ENCODE data around the gene CFAP70. TPM values are rescaled to one million over a fixed set of nuclear protein-coding genes. Genes with fewer than 3 reads are reported as not detected.

The CFAP70 gene
- total RNA-seq, 1 experiment from 2014 or later: 0.31 TPM

- Mint-ChIP-seq H3K36me3 (peaks cover 27% of the 10 kb centered on the region), H3K27ac (no peak overlapping the region), H3K27me3 (ENCODE audit: low read depth) (no peaks in the 10 kb centered on the region; the same call in none of the 2 replicates), H3K4me3 (no peak overlapping the region), H3K4me1 (no peaks in the 10 kb centered on the region), H3K9me3 (peaks cover 24% of the 10 kb centered on the region)
- DNase-seq (ENCODE audit: low spot score): no peak
- CTCF ChIA-PET: interaction anchor here (1.0 kb wide), 1 partner anchor 8 kb away, joined by 3 read pairs; no protein-coding TSS in a partner anchor
- no peak for ATAC-seq
- POLR2A ChIA-PET: no interaction called here
- TF ChIP-seq ZNF121 (CRISPR knock-in tag; IDR thresholded peaks at IDR 0.05): 0 out of 2 replicates have a peak, but pooled peaks have one; percentile 52
- TF ChIP-seq CDX4 (CRISPR knock-in tag; IDR thresholded peaks at IDR 0.05; ENCODE audit: borderline replicate concordance): no peak
- no peak for TF ChIP-seq CBFB (CRISPR knock-in tag; IDR thresholded peaks at IDR 0.05; ENCODE audit: low read depth)
- TF ChIP-seq, protein P1, sequence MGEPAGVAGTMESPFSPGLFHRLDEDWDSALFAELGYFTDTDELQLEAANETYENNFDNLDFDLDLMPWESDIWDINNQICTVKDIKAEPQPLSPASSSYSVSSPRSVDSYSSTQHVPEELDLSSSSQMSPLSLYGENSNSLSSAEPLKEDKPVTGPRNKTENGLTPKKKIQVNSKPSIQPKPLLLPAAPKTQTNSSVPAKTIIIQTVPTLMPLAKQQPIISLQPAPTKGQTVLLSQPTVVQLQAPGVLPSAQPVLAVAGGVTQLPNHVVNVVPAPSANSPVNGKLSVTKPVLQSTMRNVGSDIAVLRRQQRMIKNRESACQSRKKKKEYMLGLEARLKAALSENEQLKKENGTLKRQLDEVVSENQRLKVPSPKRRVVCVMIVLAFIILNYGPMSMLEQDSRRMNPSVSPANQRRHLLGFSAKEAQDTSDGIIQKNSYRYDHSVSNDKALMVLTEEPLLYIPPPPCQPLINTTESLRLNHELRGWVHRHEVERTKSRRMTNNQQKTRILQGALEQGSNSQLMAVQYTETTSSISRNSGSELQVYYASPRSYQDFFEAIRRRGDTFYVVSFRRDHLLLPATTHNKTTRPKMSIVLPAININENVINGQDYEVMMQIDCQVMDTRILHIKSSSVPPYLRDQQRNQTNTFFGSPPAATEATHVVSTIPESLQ (CRISPR knock-in tag; IDR thresholded peaks at IDR 0.05): no peak
These were observed 148.1 kb downstream of the CFAP70 start for GRCh38 chr10:73210395-73211105.

- H3K36me3 Mint-ChIP-seq: peaks cover 34% of the 10 kb centered on the region
- POLR2A ChIA-PET: no interaction called here
These were observed 149.0 kb downstream of the CFAP70 start for GRCh38 chr10:73209705-73210104.

More at GRCh38 chr10:73209705-73210104, 149.0 kb downstream of the CFAP70 start:
- Mint-ChIP-seq H3K4me3 (no peak overlapping the region), H3K9me3 (peaks cover 29% of the 10 kb centered on the region), H3K4me1 (no peaks in the 10 kb centered on the region), H3K27ac (no peak overlapping the region), H3K27me3 (ENCODE audit: low read depth) (no peaks in the 10 kb centered on the region; the same call in none of the 2 replicates)
- no peak for ATAC-seq
- CTCF ChIA-PET: no interaction called here
- TF ChIP-seq ATF1 (CRISPR knock-in tag; IDR thresholded peaks at IDR 0.05): no peak
- TF ChIP-seq TP53 (CRISPR knock-in tag; IDR thresholded peaks at IDR 0.05): no peak
- TF ChIP-seq ZNF396 (CRISPR knock-in tag; IDR thresholded peaks at IDR 0.05; ENCODE audit: borderline replicate concordance): no peak
- no peak for TF ChIP-seq TEAD4 (CRISPR knock-in tag; IDR thresholded peaks at IDR 0.05)
- no peak for TF ChIP-seq JUN (CRISPR knock-in tag; IDR thresholded peaks at IDR 0.05)
- TF ChIP-seq ZNF263 (CRISPR knock-in tag; IDR thresholded peaks at IDR 0.05; ENCODE audit: low read depth): no peak
- TF ChIP-seq, protein P2, sequence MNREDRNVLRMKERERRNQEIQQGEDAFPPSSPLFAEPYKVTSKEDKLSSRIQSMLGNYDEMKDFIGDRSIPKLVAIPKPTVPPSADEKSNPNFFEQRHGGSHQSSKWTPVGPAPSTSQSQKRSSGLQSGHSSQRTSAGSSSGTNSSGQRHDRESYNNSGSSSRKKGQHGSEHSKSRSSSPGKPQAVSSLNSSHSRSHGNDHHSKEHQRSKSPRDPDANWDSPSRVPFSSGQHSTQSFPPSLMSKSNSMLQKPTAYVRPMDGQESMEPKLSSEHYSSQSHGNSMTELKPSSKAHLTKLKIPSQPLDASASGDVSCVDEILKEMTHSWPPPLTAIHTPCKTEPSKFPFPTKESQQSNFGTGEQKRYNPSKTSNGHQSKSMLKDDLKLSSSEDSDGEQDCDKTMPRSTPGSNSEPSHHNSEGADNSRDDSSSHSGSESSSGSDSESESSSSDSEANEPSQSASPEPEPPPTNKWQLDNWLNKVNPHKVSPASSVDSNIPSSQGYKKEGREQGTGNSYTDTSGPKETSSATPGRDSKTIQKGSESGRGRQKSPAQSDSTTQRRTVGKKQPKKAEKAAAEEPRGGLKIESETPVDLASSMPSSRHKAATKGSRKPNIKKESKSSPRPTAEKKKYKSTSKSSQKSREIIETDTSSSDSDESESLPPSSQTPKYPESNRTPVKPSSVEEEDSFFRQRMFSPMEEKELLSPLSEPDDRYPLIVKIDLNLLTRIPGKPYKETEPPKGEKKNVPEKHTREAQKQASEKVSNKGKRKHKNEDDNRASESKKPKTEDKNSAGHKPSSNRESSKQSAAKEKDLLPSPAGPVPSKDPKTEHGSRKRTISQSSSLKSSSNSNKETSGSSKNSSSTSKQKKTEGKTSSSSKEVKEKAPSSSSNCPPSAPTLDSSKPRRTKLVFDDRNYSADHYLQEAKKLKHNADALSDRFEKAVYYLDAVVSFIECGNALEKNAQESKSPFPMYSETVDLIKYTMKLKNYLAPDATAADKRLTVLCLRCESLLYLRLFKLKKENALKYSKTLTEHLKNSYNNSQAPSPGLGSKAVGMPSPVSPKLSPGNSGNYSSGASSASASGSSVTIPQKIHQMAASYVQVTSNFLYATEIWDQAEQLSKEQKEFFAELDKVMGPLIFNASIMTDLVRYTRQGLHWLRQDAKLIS (CRISPR knock-in tag; IDR thresholded peaks at IDR 0.05; ENCODE audit: borderline replicate concordance): no peak
- no peak for TF ChIP-seq NFATC4 (CRISPR knock-in tag; IDR thresholded peaks at IDR 0.05)
- TF ChIP-seq SMAD3 (CRISPR knock-in tag; IDR thresholded peaks at IDR 0.05; ENCODE audit: borderline replicate concordance): no peak
- TF ChIP-seq, protein P3, sequence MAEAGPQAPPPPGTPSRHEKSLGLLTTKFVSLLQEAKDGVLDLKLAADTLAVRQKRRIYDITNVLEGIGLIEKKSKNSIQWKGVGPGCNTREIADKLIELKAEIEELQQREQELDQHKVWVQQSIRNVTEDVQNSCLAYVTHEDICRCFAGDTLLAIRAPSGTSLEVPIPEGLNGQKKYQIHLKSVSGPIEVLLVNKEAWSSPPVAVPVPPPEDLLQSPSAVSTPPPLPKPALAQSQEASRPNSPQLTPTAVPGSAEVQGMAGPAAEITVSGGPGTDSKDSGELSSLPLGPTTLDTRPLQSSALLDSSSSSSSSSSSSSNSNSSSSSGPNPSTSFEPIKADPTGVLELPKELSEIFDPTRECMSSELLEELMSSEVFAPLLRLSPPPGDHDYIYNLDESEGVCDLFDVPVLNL (CRISPR knock-in tag; IDR thresholded peaks at IDR 0.05; ENCODE audit: borderline replicate concordance, low read depth): no peak
- TF ChIP-seq CREM (CRISPR knock-in tag; IDR thresholded peaks at IDR 0.05): no peak
- no peak for TF ChIP-seq ZBTB43 (CRISPR knock-in tag; IDR thresholded peaks at IDR 0.05)
- no peak for TF ChIP-seq FOXP4 (CRISPR knock-in tag; IDR thresholded peaks at IDR 0.05)
- TF ChIP-seq, protein P4, sequence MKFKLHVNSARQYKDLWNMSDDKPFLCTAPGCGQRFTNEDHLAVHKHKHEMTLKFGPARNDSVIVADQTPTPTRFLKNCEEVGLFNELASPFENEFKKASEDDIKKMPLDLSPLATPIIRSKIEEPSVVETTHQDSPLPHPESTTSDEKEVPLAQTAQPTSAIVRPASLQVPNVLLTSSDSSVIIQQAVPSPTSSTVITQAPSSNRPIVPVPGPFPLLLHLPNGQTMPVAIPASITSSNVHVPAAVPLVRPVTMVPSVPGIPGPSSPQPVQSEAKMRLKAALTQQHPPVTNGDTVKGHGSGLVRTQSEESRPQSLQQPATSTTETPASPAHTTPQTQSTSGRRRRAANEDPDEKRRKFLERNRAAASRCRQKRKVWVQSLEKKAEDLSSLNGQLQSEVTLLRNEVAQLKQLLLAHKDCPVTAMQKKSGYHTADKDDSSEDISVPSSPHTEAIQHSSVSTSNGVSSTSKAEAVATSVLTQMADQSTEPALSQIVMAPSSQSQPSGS (CRISPR knock-in tag; IDR thresholded peaks at IDR 0.05; ENCODE audit: borderline replicate concordance, low read depth): no peak
- no peak for TF ChIP-seq MXD4 (CRISPR knock-in tag; IDR thresholded peaks at IDR 0.05; ENCODE audit: borderline replicate concordance)
- TF ChIP-seq OVOL2 (CRISPR knock-in tag; IDR thresholded peaks at IDR 0.05; ENCODE audit: borderline replicate concordance): no peak
- DNase-seq (ENCODE audit: low spot score): no peak

All from WTC11 (cell line).